Stimulated activated naive CD8-positive, alpha-beta T cell treated with anti-CD3 and anti-CD28 coated beads, Interleukin-15, amount 100 ng/mL, for 72 hours (primary cell): ENCODE measurements around the gene SIGLEC12.

Source experiments
- ATAC-seq: fragments of 150-1000 bp; cut with Tn5 transposase; 2 replicates; pipeline ENCODE4 v1.10.0; 2021; ENCODE audit warnings: mild to moderate bottlenecking, moderate library complexity
- DNase-seq, 2 donors: peaks; one replicate each; pipeline ENCODE4 v3.0.0; 2021 to 2022
- H3K27ac Mint-ChIP-seq, 2 donors: one replicate each; pipeline ENCODE4 v1.8.0; 2022; ENCODE audit warnings: mild to moderate bottlenecking in 2 of 2, mixed read lengths in 2 of 2, moderate library complexity in 2 of 2
- H3K27me3 Mint-ChIP-seq: one replicate; pipeline ENCODE4 v1.8.0; 2022; ENCODE audit warnings: mixed read lengths
- H3K4me1 Mint-ChIP-seq: one replicate; pipeline ENCODE4 v1.8.0; 2022; ENCODE audit warnings: mild to moderate bottlenecking, mixed read lengths
- H3K4me3 Mint-ChIP-seq, 2 donors: one replicate each; pipeline ENCODE4 v1.8.0; 2022; ENCODE audit warnings: mild to moderate bottlenecking in 2 of 2, mixed read lengths in 2 of 2, moderate library complexity in 1 of 2
- H3K9me3 Mint-ChIP-seq, 2 donors: one replicate each; pipeline ENCODE4 v1.8.0; 2022; ENCODE audit warnings: mixed read lengths in 2 of 2

The SIGLEC12 gene

GRCh38 chr19:51501594-51502263 lies at the start of gene SIGLEC12:
TSS of gene SIGLEC12 (minus strand) at chr19:51501800. CDS start at chr19:51501733, 67 bp downstream.
- Mint-ChIP-seq H3K4me1 (peaks cover 18% of the 10 kb centered on the region), H3K9me3 (peaks cover 6 to 25% of the 10 kb centered on the region in 2 donors), H3K27ac (peak within 1 kb of the TSS in 1 of 2 donors; percentile 78), H3K4me3 (peak within 1 kb of the TSS in 1 of 2 donors; percentile 60), H3K27me3 (peaks cover 22% of the 10 kb centered on the region)
- ATAC-seq, result peak; percentile 59
- DNase-seq, result no peak

DNA sequence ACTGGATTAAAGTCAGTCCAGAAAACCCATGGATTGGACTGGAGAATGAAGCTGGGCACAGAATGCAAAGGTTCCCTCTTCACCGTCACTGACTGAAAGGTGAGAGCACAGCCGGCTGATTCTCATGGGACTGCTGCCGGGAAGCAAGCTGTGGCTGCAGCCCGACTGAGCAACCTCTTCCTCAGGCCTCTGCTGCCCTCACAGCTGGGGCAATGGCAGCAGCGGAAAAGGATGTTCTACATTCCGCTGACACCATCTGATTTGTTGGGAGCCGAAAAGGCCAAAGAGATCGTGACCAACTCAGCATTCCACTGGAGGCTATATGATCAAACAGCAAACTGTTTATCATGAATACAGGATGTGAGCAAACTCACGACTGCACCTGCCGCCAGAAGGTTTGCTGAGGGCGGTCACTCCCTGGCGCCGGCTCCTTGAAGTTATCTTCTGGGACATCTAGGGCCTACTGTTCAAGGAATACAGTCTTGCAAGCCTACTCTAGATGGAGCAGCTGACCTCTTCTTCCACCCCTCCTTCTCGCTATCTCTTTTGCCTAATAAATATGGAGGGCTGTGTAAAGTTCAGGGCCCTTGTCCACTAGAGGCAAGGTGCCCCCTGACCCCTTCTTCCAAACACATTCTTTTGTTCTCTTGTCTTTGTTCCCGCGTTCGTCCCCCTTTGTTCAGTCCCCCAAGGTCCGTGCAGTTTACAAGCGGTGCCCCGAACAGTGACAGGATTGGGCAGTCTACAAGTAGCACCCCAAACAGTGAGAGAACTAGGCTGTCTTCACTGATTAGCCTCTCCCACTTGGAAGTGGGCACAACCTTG lies 49.5 kb upstream of the SIGLEC12 start:
- Mint-ChIP-seq H3K27me3 (peaks cover 80% of the 10 kb centered on the region), H3K4me1 (peaks cover 29% of the 10 kb centered on the region), H3K4me3 (no peak overlapping the region), H3K27ac (peak overlapping the region in 1 of 2 donors; percentile 14), H3K9me3 (peaks cover 9 to 17% of the 10 kb centered on the region in 2 donors)
- no peak for DNase-seq
- ATAC-seq, result no peak

- ATAC-seq (no peak), DNase-seq (no peak)
- Mint-ChIP-seq H3K27me3 (peaks cover 85% of the 10 kb centered on the region), H3K4me1 (peaks cover 29% of the 10 kb centered on the region), H3K9me3 (peaks cover 6 to 17% of the 10 kb centered on the region in 2 donors), H3K4me3 (no peak overlapping the region), H3K27ac (no peak overlapping the region)
These were observed 48.1 kb upstream of the SIGLEC12 start for GRCh38 chr19:51549533-51550324.

- no peak for ATAC-seq
- DNase-seq, result no peak
- peaks cover 6 to 17% of the 10 kb centered on the region in 2 donors for H3K9me3 Mint-ChIP-seq
- H3K27me3 Mint-ChIP-seq, result peaks cover 86% of the 10 kb centered on the region
- H3K4me1 Mint-ChIP-seq, result peaks cover 29% of the 10 kb centered on the region
- H3K4me3 Mint-ChIP-seq, result no peak overlapping the region
- no peak overlapping the region for H3K27ac Mint-ChIP-seq
These were observed 47.3 kb upstream of the SIGLEC12 start for GRCh38 chr19:51548891-51549305.

- H3K27ac Mint-ChIP-seq, result no peak overlapping the region
- ATAC-seq (no peak), DNase-seq (no peak)
- peaks cover 6 to 17% of the 10 kb centered on the region in 2 donors for H3K9me3 Mint-ChIP-seq
- peaks cover 29% of the 10 kb centered on the region for H3K4me1 Mint-ChIP-seq
- no peak overlapping the region for H3K4me3 Mint-ChIP-seq
- peaks cover 89% of the 10 kb centered on the region for H3K27me3 Mint-ChIP-seq
These were observed 46.6 kb upstream of the SIGLEC12 start for GRCh38 chr19:51548213-51548651.

DNA sequence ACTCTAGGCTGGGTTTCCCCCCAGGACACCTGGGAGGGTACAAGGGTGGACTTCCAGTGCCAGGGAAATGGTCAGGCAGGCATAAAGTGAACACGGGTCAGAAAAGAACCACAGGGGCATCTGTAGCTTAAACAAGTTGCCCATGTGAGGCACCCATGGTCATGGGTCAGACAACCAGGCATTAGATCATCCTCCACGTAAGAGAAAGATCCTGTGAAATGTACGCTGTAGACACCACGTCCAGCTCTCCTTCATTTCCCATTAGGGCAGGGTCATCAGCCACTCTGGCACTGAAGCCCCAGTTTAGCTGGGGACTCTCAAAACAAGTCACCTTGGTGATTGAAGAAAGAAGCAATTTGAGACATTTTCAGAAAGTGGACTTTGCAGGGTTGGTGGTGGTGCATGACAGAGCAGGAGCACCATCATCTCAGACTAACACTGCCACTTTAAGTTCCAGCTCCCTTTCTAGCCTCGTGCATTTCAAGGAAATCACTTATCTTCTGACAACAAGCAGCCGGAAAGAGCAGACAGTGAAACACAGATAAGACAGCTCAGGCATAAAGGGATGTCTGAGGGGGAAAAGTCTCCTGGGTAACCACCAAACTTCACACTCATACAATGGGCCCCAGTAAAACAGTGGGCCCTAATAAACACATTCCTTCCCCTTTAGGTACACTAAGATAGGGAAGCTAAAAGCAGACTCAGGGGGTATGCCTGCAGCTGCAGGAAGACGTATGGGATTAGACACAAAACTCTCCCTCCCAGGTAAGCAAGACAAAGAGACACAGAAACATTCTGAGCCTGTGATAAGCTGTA lies 46.0 kb upstream of the SIGLEC12 start:
- Mint-ChIP-seq H3K27ac (no peak overlapping the region), H3K27me3 (peaks cover 89% of the 10 kb centered on the region)

GRCh38 chr19:51546650-51547396 lies 45.2 kb upstream of the SIGLEC12 start:
- DNase-seq (no peak), ATAC-seq (peak; percentile 54)
- H3K4me3 Mint-ChIP-seq, result no peak overlapping the region
- peaks cover 89% of the 10 kb centered on the region for H3K27me3 Mint-ChIP-seq
- H3K27ac Mint-ChIP-seq, result no peak overlapping the region
- H3K9me3 Mint-ChIP-seq, result peaks cover 0 to 7% of the 10 kb centered on the region in 2 donors
- H3K4me1 Mint-ChIP-seq, result peaks cover 24% of the 10 kb centered on the region

More for the DNA sequence above, 46.0 kb upstream of the SIGLEC12 start:
- DNase-seq (no peak), ATAC-seq (no peak)
- no peak overlapping the region for H3K4me3 Mint-ChIP-seq
- H3K4me1 Mint-ChIP-seq, result peaks cover 29% of the 10 kb centered on the region
- H3K9me3 Mint-ChIP-seq, result peaks cover 3 to 14% of the 10 kb centered on the region in 2 donors

- H3K4me3 Mint-ChIP-seq, result no peak overlapping the region
- DNase-seq (no peak), ATAC-seq (no peak)
- no peak overlapping the region for H3K27ac Mint-ChIP-seq
- peaks cover 17% of the 10 kb centered on the region for H3K4me1 Mint-ChIP-seq
- peaks cover 89% of the 10 kb centered on the region for H3K27me3 Mint-ChIP-seq
- peaks cover 0 to under 1% of the 10 kb centered on the region in 2 donors for H3K9me3 Mint-ChIP-seq
These were observed 44.6 kb upstream of the SIGLEC12 start for GRCh38 chr19:51546107-51546649.

- no peak for ATAC-seq
- no peak for DNase-seq
- H3K27ac Mint-ChIP-seq, result no peak overlapping the region
- no peaks in the 10 kb centered on the region for H3K9me3 Mint-ChIP-seq
- no peak overlapping the region for H3K4me3 Mint-ChIP-seq
- H3K4me1 Mint-ChIP-seq, result peaks cover 16% of the 10 kb centered on the region
- H3K27me3 Mint-ChIP-seq, result peaks cover 83% of the 10 kb centered on the region
These were observed 42.4 kb upstream of the SIGLEC12 start for GRCh38 chr19:51544038-51544437.

GRCh38 chr19:51542699-51543098 lies 41.1 kb upstream of the SIGLEC12 start:
- H3K4me3 Mint-ChIP-seq, result no peak overlapping the region
- peaks cover 82% of the 10 kb centered on the region for H3K27me3 Mint-ChIP-seq
- peaks cover 13% of the 10 kb centered on the region for H3K4me1 Mint-ChIP-seq
- ATAC-seq, result no peak
- H3K9me3 Mint-ChIP-seq, result no peaks in the 10 kb centered on the region
- H3K27ac Mint-ChIP-seq, result no peak overlapping the region
- no peak for DNase-seq

DNA sequence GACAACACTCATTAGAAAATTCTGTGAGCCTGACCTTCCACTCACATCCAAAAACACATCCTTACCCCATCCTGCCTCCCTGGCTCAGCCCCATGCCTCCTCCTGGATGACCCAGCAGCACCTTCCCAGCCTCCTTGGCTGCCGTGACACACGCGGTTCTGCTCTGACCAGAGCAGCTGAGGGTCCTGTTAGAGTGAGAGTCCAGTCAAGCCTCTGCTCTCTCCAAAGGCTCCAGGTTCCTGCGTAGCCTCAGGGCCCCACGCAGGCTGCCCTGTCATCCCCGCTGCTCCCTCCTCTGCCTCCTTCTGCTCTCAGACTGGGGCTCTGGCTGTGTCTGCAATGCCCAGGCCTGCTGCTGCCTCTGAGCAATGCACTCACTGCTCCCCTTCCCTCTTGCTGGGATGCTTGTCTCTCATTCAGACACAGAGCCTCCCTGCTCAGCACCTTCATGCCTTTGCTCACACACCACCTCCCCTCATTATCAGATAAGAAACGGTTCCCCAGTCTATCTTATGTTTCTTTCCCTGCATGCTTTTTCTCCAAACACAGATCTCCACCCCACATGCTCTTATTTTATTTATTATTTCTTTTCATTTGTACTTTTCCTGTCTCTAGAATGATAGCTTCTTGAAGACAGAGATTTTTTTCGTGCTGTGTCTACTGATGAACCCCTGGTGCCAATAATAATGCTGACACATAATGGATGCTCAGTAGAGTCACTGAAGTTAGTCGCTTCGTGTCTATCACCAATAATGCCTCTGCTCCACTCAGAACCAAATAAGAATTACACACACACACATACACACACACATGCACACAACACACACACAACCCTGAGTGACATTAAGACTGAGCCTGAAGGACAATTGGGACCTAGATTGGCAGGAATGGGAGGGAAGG lies 40.1 kb upstream of the SIGLEC12 start:
- peaks cover 81% of the 10 kb centered on the region for H3K27me3 Mint-ChIP-seq
- no peak overlapping the region for H3K4me3 Mint-ChIP-seq
- no peak for ATAC-seq
- H3K4me1 Mint-ChIP-seq, result peaks cover 6% of the 10 kb centered on the region
- H3K27ac Mint-ChIP-seq, result peak overlapping the region; percentile 5 to 43
- peaks cover 0 to under 1% of the 10 kb centered on the region in 2 donors for H3K9me3 Mint-ChIP-seq
- DNase-seq, result no peak

GRCh38 chr19:51539821-51540366 lies 38.3 kb upstream of the SIGLEC12 start:
- H3K9me3 Mint-ChIP-seq, result peaks cover 2 to 16% of the 10 kb centered on the region in 2 donors
- no peak for DNase-seq
- no peak for ATAC-seq
- no peak overlapping the region for H3K4me3 Mint-ChIP-seq
- no peaks in the 10 kb centered on the region for H3K4me1 Mint-ChIP-seq
- H3K27me3 Mint-ChIP-seq, result peaks cover 81% of the 10 kb centered on the region
- no peak overlapping the region for H3K27ac Mint-ChIP-seq

DNA sequence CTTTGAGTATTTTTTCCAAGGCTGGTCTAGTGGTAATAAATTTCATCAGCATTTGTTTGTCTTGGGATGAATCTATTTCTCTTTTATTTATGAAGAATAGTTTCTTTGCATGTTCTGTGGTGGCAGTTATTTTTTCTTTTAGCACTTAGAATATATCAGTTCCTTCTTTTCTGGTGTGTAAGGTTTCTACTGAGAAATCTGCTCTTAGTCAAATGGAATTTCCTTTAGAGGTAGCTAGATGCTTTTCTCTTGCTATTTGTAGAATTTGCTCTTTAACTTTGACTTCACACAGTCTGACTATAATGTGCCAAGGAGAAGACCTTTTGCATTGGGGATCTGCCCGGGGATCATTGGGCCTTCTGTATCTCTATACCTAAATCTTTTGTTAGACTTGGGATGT lies 33.9 kb upstream of the SIGLEC12 start:
- ATAC-seq, result no peak
- DNase-seq, result no peak
- Mint-ChIP-seq H3K9me3 (peaks cover 4 to 16% of the 10 kb centered on the region in 2 donors), H3K4me3 (no peak overlapping the region), H3K27me3 (peaks cover 82% of the 10 kb centered on the region), H3K27ac (no peak overlapping the region), H3K4me1 (peaks cover 9% of the 10 kb centered on the region)
